ENCODE measurements around the gene TXNL1.
"Not testable (repeated sequence)": the region's sequence is repeated elsewhere in the genome, so short reads cannot be mapped to it uniquely, and the experiment has no call there.

TXNL1 gene

GRCh38 chr18:56638232-56639103 lies at the start of gene TXNL1:
TXNL1 (minus strand) TSS chr18:56638592; CDS start chr18:56638440, 152 bp downstream.
- DNase-seq (ENCODE audit: low read depth) = peak; percentile 98

DNA sequence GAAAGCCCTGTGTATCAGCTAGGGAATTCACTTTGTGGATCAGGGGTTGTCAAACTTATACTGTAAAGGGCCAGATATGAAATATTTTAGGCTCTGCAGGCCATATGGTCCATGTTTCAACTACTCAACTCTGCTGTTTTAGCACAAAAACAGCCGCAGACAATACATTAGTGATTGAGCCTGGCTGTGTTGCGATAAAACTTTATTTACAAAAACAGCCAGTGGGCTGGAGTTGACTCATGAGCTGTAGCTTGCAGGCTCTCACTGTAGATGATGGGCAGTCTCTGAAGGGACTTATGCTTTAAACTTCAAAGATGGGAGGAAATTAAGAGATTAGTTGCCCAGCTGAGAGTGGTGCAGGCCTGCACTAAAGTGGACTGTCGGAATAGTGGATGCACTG lies 45.9 kb upstream of the TXNL1 start:
- DNase-seq (ENCODE audit: low read depth) = no peak

GRCh38 chr18:56678836-56679565 lies 40.6 kb upstream of the TXNL1 start:
- DNase-seq (ENCODE audit: low read depth) = peak; percentile 6

DNA sequence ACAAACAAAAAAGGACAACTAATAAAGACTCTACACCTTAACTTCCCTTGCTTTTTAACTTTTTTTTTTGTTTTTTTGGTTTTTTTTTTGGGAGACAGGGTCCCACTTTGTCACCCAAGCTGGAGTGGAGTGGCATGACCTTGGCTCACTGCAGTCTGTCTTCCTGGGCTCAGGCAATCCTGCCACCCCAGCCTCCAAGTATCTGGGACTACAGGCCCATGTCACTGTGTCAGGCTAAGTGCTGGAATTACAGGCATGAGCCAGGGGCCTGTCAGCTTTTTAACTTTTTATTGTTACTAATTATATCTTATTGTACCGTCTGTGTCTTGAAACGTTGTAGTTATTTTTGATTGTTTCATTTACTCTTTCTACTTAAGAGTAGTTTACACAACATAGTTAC lies 38.2 kb upstream of the TXNL1 start:
- no peak for DNase-seq (ENCODE audit: low read depth)

- no peak for DNase-seq (ENCODE audit: low read depth)
These were observed 34.6 kb upstream of the TXNL1 start for GRCh38 chr18:56672981-56673380.

GRCh38 chr18:56672391-56672790 lies 34.0 kb upstream of the TXNL1 start:
- no peak for DNase-seq (ENCODE audit: low read depth)

DNA sequence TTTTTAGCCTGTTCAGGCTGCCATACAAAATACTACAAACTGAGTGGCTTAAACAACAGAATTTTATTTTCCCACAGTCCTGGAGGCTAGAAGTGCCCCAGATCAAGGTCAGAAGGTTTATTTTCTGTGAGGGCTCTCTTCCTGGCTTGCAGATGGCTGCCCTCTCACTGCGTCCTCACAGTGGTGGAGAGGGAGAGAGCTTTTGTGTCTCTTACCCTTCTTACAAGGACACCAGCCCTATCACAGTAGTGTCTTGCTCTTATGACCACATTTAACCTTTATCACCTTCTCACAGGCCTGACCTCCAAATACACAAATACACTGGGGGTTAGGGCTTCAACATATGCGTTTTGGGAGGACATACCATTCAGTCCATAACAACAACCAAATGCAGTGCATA lies 24.5 kb upstream of the TXNL1 start:
- no peak for DNase-seq (ENCODE audit: low read depth)

DNA sequence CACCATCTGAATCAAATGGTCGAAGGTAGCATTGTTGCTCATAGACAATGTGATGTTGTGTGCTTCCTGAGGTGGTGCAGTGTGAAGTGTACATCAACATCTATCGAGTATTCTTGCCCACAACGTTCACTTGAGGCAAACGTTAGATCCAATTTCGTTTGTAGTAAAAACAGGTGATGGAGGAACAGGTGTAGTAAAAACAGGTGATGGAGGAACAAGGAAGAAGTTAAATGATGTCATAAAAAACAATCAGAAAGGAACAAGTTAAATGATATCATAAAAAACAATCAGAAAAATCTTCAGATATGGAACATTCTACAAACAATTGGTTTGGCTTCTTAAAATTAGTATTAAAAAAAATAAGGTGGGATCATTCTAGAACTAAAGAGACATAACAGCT lies 24.1 kb upstream of the TXNL1 start:
- DNase-seq (ENCODE audit: low read depth) = no peak

DNA sequence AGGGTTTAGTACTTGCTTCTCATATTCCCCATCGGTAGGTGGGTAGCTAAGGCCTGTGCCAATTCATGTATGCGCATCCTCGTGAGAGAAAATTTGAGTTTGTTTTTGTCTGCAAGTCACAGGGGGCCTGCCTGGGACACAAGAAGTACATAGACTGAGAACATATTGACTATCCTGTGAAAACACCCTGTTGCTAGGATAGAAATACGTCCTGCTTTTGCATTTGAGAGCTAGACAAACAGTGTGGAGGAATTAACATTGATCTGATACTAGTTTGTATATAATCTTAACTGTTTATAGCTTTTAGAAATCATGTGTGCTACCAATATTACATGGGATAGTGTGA lies 23.6 kb upstream of the TXNL1 start:
- no peak for DNase-seq (ENCODE audit: low read depth)

- peak; percentile 17 for DNase-seq (ENCODE audit: low read depth)
These were observed 23.1 kb upstream of the TXNL1 start for GRCh38 chr18:56661360-56662062.

GRCh38 chr18:56660655-56661054 lies 22.3 kb upstream of the TXNL1 start:
- no peak for DNase-seq (ENCODE audit: low read depth)

DNA sequence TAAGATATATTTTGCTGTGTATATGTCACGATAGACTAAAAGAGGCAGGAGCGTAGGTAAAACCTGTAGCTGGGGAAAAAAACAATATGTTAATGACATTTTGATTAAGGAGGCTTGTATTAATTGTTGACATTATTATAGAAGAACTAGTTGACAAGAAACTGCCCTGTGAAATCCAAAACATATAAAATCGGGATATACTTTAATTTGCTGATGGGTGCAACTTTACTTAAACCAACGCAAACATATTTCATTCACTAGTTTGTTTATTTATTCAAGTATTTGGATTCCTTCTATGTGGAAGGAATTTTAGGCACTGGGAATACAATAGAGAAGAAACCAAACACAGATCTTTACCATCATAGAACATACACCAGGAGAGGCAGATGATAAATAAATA lies 20.7 kb upstream of the TXNL1 start:
- no peak for DNase-seq (ENCODE audit: low read depth)

GRCh38 chr18:56658261-56658660 lies 19.9 kb upstream of the TXNL1 start:
- DNase-seq (ENCODE audit: low read depth) = no peak

- not testable (repeated sequence) for DNase-seq (ENCODE audit: low read depth)
These were observed 15.9 kb upstream of the TXNL1 start for GRCh38 chr18:56654280-56654679.

DNA sequence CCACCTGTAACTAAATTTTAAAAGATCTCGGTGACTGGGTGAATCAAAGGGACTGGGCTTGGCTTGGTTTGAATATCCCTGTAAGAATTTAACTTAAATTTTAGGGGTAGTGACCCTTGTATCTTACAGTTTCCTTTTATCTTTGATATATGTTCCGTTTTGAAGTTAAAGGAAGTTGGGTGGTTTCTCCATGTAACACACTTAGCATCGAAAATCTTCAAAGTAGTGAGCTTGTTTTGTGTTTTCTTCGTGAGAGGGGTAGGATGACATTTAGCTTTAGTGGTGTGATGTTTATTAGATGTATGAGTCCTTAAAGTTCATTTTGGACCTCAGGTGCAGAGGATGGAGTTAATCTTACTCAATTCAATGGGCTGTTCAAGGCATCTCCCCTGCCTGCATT lies 14.4 kb upstream of the TXNL1 start:
- DNase-seq (ENCODE audit: low read depth) = no peak

- no peak for DNase-seq (ENCODE audit: low read depth)
These were observed 13.3 kb upstream of the TXNL1 start for GRCh38 chr18:56651771-56652092.

- peak; percentile 99 for DNase-seq (ENCODE audit: low read depth)
These were observed 12.8 kb upstream of the TXNL1 start, which contains the start of gene WDR7 for GRCh38 chr18:56650944-56651770. WDR7 (plus strand) TSS chr18:56651359; CDS start chr18:56672516, 21,157 bp downstream.

- peak; percentile 68 for DNase-seq (ENCODE audit: low read depth)
These were observed 11.6 kb upstream of the TXNL1 start for GRCh38 chr18:56649996-56650395.

- DNase-seq (ENCODE audit: low read depth) = no peak
These were observed 9.8 kb upstream of the TXNL1 start for GRCh38 chr18:56647951-56648893.

GRCh38 chr18:56647071-56647470 lies 8.7 kb upstream of the TXNL1 start:
- no peak for DNase-seq (ENCODE audit: low read depth)
